Spleen (tissue), 7 donors: ENCODE measurements around the gene PRTN3.

Experiments
- CTCF ChIP-seq, 11 experiments: fragments of 200-600 bp in 7 of 11; fragments of 450-650 bp in 4 of 11; sonication (generic) in 4 of 11; IDR thresholded peaks in 8 of 11; conservative IDR thresholded peaks in 3 of 11; 1 replicate in 7 of 11; 2 replicates in 4 of 11; pipeline versions ENCODE4 v1.4.0 to v1.8.0; 2016 to 2021; ENCODE audit warnings: antibody characterized with exemption in 11 of 11, inconsistent platforms in 4 of 11, mild to moderate bottlenecking in 1 of 11
- POLR2AphosphoS5 ChIP-seq, 3 donors: sonication (generic); formaldehyde crosslinking; IDR thresholded peaks; one replicate each; pipeline ENCODE4 v1.5.1; 2017; ENCODE audit warnings: antibody characterized with exemption in 3 of 3
- donor health status: DM: no; HTN: no; CAD: no; lungs with moderate emphysema.
- donor health status: DM: no; HTN: no; CAD: no.
- donor health status: DM: no; HTN: no; CAD: no.

- TF ChIP-seq CTCF (IDR thresholded peaks at IDR 0.05 in 8 of 11, conservative IDR thresholded peaks at IDR 0.05 in 3 of 11): no peak
- no peak for TF ChIP-seq POLR2AphosphoS5 (IDR thresholded peaks at IDR 0.05)
Observed at GRCh38 chr19:850979-851335, 10.2 kb downstream of the PRTN3 start.
